Lower leg skin (tissue), 3 donors: ENCODE measurements around the gene PSD2.

Experiments used
- CTCF ChIP-seq, 3 donors: fragments of 450-650 bp; IDR thresholded peaks; one replicate each; pipeline ENCODE4 v1.5.1; 2016; ENCODE audit warnings: antibody characterized with exemption in 3 of 3, mild to moderate bottlenecking in 3 of 3, moderate library complexity in 2 of 3
- POLR2A ChIP-seq, 2 donors: fragments of 450-650 bp; IDR thresholded peaks; one replicate each; pipeline ENCODE4 v1.6.1; 2016 to 2017; ENCODE audit warnings: antibody characterized with exemption in 2 of 2, mild to moderate bottlenecking in 1 of 2, moderate library complexity in 1 of 2

GRCh38 chr5:139884144-139884543 is 88.5 kb downstream of the PSD2 start:
- no peak for TF ChIP-seq CTCF (IDR thresholded peaks at IDR 0.05)
- no peak for TF ChIP-seq POLR2A (IDR thresholded peaks at IDR 0.05)
